WTC11 (cell line): ENCODE results near the gene IL1RAPL2. TPM values are rescaled to one million over a fixed set of nuclear protein-coding genes. Genes with fewer than 3 reads are reported as not detected.

ENCODE experiments used
- ATAC-seq: fragments of 200-7000 bp; cut with Tn5 transposase; 2 replicates; pipeline ENCODE4 v1.10.0; 2021; ENCODE audit warnings: mild to moderate bottlenecking, moderate library complexity
- CTCF ChIA-PET: fragments of 300-600 bp; sonication (Branson Sonifier 250); formaldehyde crosslinking; loops from one replicate; lab custom pipeline; 2021; ENCODE audit warnings: antibody characterized with exemption; lab: Charles Lee
- POLR2A ChIA-PET: fragments of 350-600 bp; sonication (Branson Sonifier 250); formaldehyde crosslinking; loops from one replicate; lab custom pipeline; 2021; ENCODE audit warnings: antibody characterized with exemption; lab: Charles Lee
- DNase-seq: peaks from one replicate; pipeline ENCODE4 v3.0.0; 2021; ENCODE audit warnings: low spot score
- H3K27ac Mint-ChIP-seq: 2 replicates; pipeline ENCODE4 v1.8.0; 2021; ENCODE audit warnings: mixed read lengths
- H3K27me3 Mint-ChIP-seq: 2 replicates; pipeline ENCODE4 v1.8.0; 2021; ENCODE audit warnings: low read depth, mild to moderate bottlenecking, moderate library complexity, mixed read lengths
- H3K36me3 Mint-ChIP-seq: 2 replicates; pipeline ENCODE4 v1.8.0; 2021; ENCODE audit warnings: mixed read lengths
- H3K4me1 Mint-ChIP-seq: 2 replicates; pipeline ENCODE4 v1.8.0; 2022; ENCODE audit warnings: mixed read lengths
- H3K4me3 Mint-ChIP-seq: 2 replicates; pipeline ENCODE4 v1.8.0; 2021; ENCODE audit warnings: mild to moderate bottlenecking, moderate library complexity, mixed read lengths
- H3K9me3 Mint-ChIP-seq: 2 replicates; pipeline ENCODE4 v1.8.0; 2021; ENCODE audit warnings: mixed read lengths
- AR ChIP-seq: fragments of 250-450 bp; sonication (Bioruptor Pico); IDR thresholded peaks from 2 replicates; pipeline ENCODE4 v1.9.0; 2021; ENCODE audit warnings: mild to moderate bottlenecking
- CTCF ChIP-seq: fragments of 200-600 bp; IDR thresholded peaks from 2 replicates; pipeline ENCODE4 v1.8.0; 2022; ENCODE audit warnings: antibody characterized with exemption
- E2F1 ChIP-seq: sonication (generic); formaldehyde crosslinking; IDR thresholded peaks from 2 replicates; pipeline ENCODE4 v1.8.0; 2022; ENCODE audit warnings: mild to moderate bottlenecking, missing genetic modification reagents
- GABPB1 ChIP-seq: sonication (generic); formaldehyde crosslinking; IDR thresholded peaks from 2 replicates; pipeline ENCODE4 v1.8.1; 2023; ENCODE audit warnings: mild to moderate bottlenecking, missing genetic modification reagents
- RELA ChIP-seq: sonication (generic); formaldehyde crosslinking; IDR thresholded peaks from 2 replicates; pipeline ENCODE4 v1.8.1; 2022; ENCODE audit warnings: missing genetic modification reagents, mild to moderate bottlenecking, borderline replicate concordance
- USF1 ChIP-seq: sonication (generic); formaldehyde crosslinking; IDR thresholded peaks from 2 replicates; pipeline ENCODE4 v1.8.0; 2022; ENCODE audit warnings: mild to moderate bottlenecking, missing genetic modification reagents
- ZNF121 ChIP-seq: sonication (generic); formaldehyde crosslinking; IDR thresholded peaks from 2 replicates; pipeline ENCODE4 v1.8.0; 2023; ENCODE audit warnings: missing genetic modification reagents
- ZNF416 ChIP-seq: fragments of 250-450 bp; sonication (Bioruptor Pico); IDR thresholded peaks from 2 replicates; pipeline ENCODE4 v1.9.0; 2021; ENCODE audit warnings: mild to moderate bottlenecking, inconsistent platforms
- ZSCAN18 ChIP-seq: fragments of 250-450 bp; sonication (Bioruptor Pico); IDR thresholded peaks from 2 replicates; pipeline ENCODE4 v2.1.2; 2022; ENCODE audit warnings: mild to moderate bottlenecking, moderate library complexity
- total RNA-seq: library from RNA; stranded (reverse); gene quantifications from 3 replicates; pipeline ENCODE4 v1.2.3, GENCODE V29; 2021
- TF ChIP-seq, protein P1 (sequence below): sonication (generic); formaldehyde crosslinking; IDR thresholded peaks from 2 replicates; pipeline ENCODE4 v1.8.0; 2023; ENCODE audit warnings: missing genetic modification reagents, mild to moderate bottlenecking, borderline replicate concordance
- TF ChIP-seq, protein P2 (sequence below): sonication (generic); formaldehyde crosslinking; conservative IDR thresholded peaks from 2 replicates; pipeline ENCODE4 v1.8.1; 2022; ENCODE audit warnings: mild to moderate bottlenecking, missing genetic modification reagents
- TF ChIP-seq, protein P3 (sequence below): sonication (generic); formaldehyde crosslinking; IDR thresholded peaks from 2 replicates; pipeline ENCODE4 v1.8.1; 2023; ENCODE audit warnings: mild to moderate bottlenecking, moderate library complexity, missing genetic modification reagents
- TF ChIP-seq, protein P4 (sequence below): fragments of 250-450 bp; sonication (Bioruptor Pico); IDR thresholded peaks from 2 replicates; pipeline ENCODE4 v1.8.0; 2021; ENCODE audit warnings: mild to moderate bottlenecking

Gene IL1RAPL2
- total RNA-seq, 1 experiment from 2014 or later: 0.09 TPM

DNA sequence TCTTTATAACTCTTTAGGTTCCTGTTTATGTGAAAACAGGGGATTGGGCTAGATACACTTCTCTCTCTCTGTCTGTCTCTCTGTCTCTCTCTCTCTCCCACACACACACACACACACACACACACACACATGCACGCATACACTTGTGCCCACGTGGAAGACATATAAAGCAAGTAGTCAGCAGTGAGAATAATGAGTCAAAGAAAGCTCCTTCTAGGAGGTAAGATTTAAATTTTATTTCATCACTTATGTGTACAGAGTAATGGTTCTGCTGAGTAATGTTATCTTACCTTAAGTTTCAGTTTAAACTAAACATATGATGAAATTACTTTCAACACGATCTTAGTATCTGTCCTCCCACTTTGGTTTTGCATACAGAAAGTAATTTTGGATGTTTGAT, 897.5 kb downstream of the IL1RAPL2 start (continued):
- TF ChIP-seq, protein P1, sequence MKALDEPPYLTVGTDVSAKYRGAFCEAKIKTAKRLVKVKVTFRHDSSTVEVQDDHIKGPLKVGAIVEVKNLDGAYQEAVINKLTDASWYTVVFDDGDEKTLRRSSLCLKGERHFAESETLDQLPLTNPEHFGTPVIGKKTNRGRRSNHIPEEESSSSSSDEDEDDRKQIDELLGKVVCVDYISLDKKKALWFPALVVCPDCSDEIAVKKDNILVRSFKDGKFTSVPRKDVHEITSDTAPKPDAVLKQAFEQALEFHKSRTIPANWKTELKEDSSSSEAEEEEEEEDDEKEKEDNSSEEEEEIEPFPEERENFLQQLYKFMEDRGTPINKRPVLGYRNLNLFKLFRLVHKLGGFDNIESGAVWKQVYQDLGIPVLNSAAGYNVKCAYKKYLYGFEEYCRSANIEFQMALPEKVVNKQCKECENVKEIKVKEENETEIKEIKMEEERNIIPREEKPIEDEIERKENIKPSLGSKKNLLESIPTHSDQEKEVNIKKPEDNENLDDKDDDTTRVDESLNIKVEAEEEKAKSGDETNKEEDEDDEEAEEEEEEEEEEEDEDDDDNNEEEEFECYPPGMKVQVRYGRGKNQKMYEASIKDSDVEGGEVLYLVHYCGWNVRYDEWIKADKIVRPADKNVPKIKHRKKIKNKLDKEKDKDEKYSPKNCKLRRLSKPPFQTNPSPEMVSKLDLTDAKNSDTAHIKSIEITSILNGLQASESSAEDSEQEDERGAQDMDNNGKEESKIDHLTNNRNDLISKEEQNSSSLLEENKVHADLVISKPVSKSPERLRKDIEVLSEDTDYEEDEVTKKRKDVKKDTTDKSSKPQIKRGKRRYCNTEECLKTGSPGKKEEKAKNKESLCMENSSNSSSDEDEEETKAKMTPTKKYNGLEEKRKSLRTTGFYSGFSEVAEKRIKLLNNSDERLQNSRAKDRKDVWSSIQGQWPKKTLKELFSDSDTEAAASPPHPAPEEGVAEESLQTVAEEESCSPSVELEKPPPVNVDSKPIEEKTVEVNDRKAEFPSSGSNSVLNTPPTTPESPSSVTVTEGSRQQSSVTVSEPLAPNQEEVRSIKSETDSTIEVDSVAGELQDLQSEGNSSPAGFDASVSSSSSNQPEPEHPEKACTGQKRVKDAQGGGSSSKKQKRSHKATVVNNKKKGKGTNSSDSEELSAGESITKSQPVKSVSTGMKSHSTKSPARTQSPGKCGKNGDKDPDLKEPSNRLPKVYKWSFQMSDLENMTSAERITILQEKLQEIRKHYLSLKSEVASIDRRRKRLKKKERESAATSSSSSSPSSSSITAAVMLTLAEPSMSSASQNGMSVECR: no peak
- no peak for TF ChIP-seq E2F1 (CRISPR knock-in tag)
- TF ChIP-seq, protein P2, sequence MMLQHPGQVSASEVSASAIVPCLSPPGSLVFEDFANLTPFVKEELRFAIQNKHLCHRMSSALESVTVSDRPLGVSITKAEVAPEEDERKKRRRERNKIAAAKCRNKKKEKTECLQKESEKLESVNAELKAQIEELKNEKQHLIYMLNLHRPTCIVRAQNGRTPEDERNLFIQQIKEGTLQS (CRISPR knock-in tag): no peak
- no peak for TF ChIP-seq ZNF416 (CRISPR knock-in tag)

GRCh38 chrX:105464618-105465017, 898.6 kb downstream of the IL1RAPL2 start:
- no peak for DNase-seq
- Mint-ChIP-seq H3K4me3 (no peak overlapping the region), H3K27ac (no peak overlapping the region), H3K27me3 (no peaks in the 10 kb centered on the region), H3K36me3 (no peaks in the 10 kb centered on the region), H3K9me3 (no peaks in the 10 kb centered on the region), H3K4me1 (peaks cover 2% of the 10 kb centered on the region; the same call in 1 of the 2 replicates)
- no peak for ATAC-seq
- POLR2A ChIA-PET: no interaction called here
- no peak for TF ChIP-seq RELA (CRISPR knock-in tag)
- TF ChIP-seq ZSCAN18 (CRISPR knock-in tag): no peak
- TF ChIP-seq, protein P3, sequence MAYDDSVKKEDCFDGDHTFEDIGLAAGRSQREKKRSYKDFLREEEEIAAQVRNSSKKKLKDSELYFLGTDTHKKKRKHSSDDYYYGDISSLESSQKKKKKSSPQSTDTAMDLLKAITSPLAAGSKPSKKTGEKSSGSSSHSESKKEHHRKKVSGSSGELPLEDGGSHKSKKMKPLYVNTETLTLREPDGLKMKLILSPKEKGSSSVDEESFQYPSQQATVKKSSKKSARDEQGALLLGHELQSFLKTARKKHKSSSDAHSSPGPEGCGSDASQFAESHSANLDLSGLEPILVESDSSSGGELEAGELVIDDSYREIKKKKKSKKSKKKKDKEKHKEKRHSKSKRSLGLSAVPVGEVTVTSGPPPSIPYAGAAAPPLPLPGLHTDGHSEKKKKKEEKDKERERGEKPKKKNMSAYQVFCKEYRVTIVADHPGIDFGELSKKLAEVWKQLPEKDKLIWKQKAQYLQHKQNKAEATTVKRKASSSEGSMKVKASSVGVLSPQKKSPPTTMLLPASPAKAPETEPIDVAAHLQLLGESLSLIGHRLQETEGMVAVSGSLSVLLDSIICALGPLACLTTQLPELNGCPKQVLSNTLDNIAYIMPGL (CRISPR knock-in tag): no peak
- TF ChIP-seq GABPB1 (CRISPR knock-in tag): no peak
- TF ChIP-seq, protein P1: no peak
- no peak for TF ChIP-seq AR (CRISPR knock-in tag)
- no peak for TF ChIP-seq CTCF
- TF ChIP-seq, protein P4, sequence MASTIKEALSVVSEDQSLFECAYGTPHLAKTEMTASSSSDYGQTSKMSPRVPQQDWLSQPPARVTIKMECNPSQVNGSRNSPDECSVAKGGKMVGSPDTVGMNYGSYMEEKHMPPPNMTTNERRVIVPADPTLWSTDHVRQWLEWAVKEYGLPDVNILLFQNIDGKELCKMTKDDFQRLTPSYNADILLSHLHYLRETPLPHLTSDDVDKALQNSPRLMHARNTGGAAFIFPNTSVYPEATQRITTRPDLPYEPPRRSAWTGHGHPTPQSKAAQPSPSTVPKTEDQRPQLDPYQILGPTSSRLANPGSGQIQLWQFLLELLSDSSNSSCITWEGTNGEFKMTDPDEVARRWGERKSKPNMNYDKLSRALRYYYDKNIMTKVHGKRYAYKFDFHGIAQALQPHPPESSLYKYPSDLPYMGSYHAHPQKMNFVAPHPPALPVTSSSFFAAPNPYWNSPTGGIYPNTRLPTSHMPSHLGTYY (CRISPR knock-in tag): no peak
- TF ChIP-seq ZNF121 (CRISPR knock-in tag): no peak
- no peak for TF ChIP-seq USF1 (CRISPR knock-in tag)
- no peak for TF ChIP-seq ZNF416 (CRISPR knock-in tag)
- CTCF ChIA-PET: no interaction called here
